Measurements from ENCODE around the gene LCNL1. TPM values are rescaled to one million over a fixed set of nuclear protein-coding genes. Genes with fewer than 3 reads are reported as not detected.

Gene LCNL1
- total and polyA plus RNA-seq, 4 donors = 0.01 to 0.08 TPM; not detected in 2

DNA sequence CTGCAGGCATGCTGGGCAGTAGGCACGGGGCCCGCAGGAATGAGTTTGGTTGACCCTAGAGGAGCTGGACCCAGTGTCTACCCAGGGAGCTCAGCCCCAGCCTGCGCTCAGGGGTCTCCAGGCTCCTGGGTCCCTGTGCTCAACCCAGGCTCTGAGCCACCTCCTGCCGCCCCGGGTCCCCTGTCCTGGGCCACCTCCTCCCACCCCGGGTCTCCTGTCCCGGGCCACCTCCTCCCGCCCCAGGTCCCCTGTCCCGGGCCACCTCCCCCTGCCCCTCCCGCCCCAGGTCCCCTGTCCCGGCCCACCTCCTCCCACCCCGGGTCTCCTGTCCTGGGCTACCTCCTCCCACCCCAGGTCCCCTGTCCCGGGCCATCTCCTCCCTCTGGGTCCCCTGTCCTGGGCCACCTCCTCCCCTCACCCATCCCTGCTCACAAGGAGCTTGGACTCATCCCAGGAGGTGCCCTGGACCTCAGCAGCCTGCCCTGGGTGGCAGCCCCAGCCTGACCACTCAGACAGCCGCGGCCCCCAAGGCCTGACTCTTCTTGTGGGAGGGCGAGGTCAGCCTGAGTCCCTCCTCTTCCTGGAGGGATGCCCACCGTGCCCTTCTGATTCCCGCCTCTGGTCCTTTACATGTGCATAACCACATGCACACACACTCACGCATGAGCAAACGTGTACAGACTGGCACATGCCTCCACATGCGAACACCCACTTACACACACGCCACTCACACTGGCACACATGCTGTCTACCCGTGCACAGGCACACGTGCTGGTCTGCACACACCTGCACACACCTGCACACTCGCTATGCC lies 28.3 kb upstream of the LCNL1 start:
- no peaks in the 10 kb centered on the region for H3K36me3 ChIP-seq (ENCODE audit: control insufficient read depth in 4 of 4, insufficient read depth in 3 of 4, low read depth in 1 of 4, low read length in 3 of 4)
- DNase-seq (ENCODE audit: low spot score) = no peak

DNA sequence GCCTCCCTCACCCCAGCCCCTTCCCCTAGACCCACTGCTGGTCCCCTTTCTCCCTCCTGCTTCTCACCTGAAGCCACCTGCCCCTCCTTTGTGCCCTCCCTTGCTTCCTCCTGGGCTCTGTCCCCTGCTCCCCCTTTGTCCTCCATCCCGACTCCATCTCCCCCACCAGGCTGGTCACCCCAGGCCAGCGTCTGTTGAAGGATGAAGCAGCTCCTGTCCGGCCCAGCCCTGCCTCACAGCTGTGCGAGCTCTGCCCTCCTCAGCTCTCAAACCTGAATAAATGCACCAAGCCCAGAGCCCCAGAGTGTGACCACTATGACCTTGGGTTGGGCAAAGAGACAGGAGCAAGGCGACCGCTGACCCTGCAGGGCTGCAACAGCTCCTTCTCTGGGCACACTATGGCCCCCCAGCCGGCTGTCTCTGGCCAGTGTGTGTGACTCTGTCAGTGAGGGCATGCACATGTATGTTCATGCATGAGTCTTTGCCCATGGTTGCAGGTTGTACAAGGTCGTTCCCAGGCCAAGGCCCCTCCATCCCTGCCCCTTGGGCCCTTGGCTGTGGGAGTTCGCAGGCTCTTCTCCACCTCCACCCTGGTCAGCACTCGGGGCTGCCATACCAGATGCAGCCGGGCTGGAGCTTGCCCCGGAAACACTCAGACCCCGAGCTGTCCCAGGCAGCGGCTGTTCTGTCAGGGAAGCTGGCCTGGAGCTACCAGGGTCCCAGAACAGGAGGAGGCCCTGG lies 27.4 kb upstream of the LCNL1 start:
- no peak overlapping the region for H3K27ac ChIP-seq (ENCODE audit: low read depth in 1 of 2, low read length in 2 of 2)
- H3K4me3 ChIP-seq (ENCODE audit: low read depth in 1 of 3, low read length in 3 of 3) = no peak overlapping the region
- H3K27me3 ChIP-seq (ENCODE audit: control insufficient read depth in 4 of 4, insufficient read depth in 4 of 4, low read length in 3 of 4) = no peaks in the 10 kb centered on the region
- H3K9ac ChIP-seq (ENCODE audit: low read depth in 1 of 2, low read length in 2 of 2) = no peak overlapping the region
- H3K9me3 ChIP-seq (ENCODE audit: control insufficient read depth in 4 of 4, low read length in 3 of 4) = no peaks in the 10 kb centered on the region
- peaks cover 0 to 7% (median 0%) of the 10 kb centered on the region in 4 donors for H3K4me1 ChIP-seq (ENCODE audit: control insufficient read depth in 4 of 4, insufficient read depth in 4 of 4, low read length in 3 of 4)
- WGBS = 92% methylated on average over 14 of the region's 14 CpGs
- no peak for DNase-seq (ENCODE audit: low spot score)
- H3K36me3 ChIP-seq (ENCODE audit: control insufficient read depth in 4 of 4, insufficient read depth in 3 of 4, low read depth in 1 of 4, low read length in 3 of 4) = no peaks in the 10 kb centered on the region
- TF ChIP-seq FOXA2 (IDR thresholded peaks at IDR 0.05) (no peak), FOXA1 (IDR thresholded peaks at IDR 0.05) (no peak), GABPA (IDR thresholded peaks at IDR 0.05 in 1 of 2, conservative IDR thresholded peaks at IDR 0.05 in 1 of 2) (no peak), HNF4G (IDR thresholded peaks at IDR 0.05) (no peak), EGR1 (IDR thresholded peaks at IDR 0.05; ENCODE audit: low read depth in 2 of 2) (no peak), HNF4A (conservative IDR thresholded peaks at IDR 0.05) (no peak), TAF1 (conservative IDR thresholded peaks at IDR 0.05) (no peak), JUND (IDR thresholded peaks at IDR 0.05) (no peak), NR2F2 (IDR thresholded peaks at IDR 0.05) (no peak), RAD21 (IDR thresholded peaks at IDR 0.05) (no peak), RXRA (IDR thresholded peaks at IDR 0.05) (no peak), SP1 (IDR thresholded peaks at IDR 0.05) (no peak)
- TF ChIP-seq, protein P1, sequence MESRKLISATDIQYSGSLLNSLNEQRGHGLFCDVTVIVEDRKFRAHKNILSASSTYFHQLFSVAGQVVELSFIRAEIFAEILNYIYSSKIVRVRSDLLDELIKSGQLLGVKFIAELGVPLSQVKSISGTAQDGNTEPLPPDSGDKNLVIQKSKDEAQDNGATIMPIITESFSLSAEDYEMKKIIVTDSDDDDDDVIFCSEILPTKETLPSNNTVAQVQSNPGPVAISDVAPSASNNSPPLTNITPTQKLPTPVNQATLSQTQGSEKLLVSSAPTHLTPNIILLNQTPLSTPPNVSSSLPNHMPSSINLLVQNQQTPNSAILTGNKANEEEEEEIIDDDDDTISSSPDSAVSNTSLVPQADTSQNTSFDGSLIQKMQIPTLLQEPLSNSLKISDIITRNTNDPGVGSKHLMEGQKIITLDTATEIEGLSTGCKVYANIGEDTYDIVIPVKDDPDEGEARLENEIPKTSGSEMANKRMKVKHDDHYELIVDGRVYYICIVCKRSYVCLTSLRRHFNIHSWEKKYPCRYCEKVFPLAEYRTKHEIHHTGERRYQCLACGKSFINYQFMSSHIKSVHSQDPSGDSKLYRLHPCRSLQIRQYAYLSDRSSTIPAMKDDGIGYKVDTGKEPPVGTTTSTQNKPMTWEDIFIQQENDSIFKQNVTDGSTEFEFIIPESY (IDR thresholded peaks at IDR 0.05) = no peak
- TF ChIP-seq, protein P2, sequence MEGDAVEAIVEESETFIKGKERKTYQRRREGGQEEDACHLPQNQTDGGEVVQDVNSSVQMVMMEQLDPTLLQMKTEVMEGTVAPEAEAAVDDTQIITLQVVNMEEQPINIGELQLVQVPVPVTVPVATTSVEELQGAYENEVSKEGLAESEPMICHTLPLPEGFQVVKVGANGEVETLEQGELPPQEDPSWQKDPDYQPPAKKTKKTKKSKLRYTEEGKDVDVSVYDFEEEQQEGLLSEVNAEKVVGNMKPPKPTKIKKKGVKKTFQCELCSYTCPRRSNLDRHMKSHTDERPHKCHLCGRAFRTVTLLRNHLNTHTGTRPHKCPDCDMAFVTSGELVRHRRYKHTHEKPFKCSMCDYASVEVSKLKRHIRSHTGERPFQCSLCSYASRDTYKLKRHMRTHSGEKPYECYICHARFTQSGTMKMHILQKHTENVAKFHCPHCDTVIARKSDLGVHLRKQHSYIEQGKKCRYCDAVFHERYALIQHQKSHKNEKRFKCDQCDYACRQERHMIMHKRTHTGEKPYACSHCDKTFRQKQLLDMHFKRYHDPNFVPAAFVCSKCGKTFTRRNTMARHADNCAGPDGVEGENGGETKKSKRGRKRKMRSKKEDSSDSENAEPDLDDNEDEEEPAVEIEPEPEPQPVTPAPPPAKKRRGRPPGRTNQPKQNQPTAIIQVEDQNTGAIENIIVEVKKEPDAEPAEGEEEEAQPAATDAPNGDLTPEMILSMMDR (IDR thresholded peaks at IDR 0.05; ENCODE audit: low read depth, low read length, missing input control) = no peak
- TF ChIP-seq, protein P3, sequence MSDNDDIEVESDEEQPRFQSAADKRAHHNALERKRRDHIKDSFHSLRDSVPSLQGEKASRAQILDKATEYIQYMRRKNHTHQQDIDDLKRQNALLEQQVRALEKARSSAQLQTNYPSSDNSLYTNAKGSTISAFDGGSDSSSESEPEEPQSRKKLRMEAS (IDR thresholded peaks at IDR 0.05) = no peak
- TF ChIP-seq, protein P4, sequence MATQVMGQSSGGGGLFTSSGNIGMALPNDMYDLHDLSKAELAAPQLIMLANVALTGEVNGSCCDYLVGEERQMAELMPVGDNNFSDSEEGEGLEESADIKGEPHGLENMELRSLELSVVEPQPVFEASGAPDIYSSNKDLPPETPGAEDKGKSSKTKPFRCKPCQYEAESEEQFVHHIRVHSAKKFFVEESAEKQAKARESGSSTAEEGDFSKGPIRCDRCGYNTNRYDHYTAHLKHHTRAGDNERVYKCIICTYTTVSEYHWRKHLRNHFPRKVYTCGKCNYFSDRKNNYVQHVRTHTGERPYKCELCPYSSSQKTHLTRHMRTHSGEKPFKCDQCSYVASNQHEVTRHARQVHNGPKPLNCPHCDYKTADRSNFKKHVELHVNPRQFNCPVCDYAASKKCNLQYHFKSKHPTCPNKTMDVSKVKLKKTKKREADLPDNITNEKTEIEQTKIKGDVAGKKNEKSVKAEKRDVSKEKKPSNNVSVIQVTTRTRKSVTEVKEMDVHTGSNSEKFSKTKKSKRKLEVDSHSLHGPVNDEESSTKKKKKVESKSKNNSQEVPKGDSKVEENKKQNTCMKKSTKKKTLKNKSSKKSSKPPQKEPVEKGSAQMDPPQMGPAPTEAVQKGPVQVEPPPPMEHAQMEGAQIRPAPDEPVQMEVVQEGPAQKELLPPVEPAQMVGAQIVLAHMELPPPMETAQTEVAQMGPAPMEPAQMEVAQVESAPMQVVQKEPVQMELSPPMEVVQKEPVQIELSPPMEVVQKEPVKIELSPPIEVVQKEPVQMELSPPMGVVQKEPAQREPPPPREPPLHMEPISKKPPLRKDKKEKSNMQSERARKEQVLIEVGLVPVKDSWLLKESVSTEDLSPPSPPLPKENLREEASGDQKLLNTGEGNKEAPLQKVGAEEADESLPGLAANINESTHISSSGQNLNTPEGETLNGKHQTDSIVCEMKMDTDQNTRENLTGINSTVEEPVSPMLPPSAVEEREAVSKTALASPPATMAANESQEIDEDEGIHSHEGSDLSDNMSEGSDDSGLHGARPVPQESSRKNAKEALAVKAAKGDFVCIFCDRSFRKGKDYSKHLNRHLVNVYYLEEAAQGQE (IDR thresholded peaks at IDR 0.05) = no peak

More for the DNA sequence above, 28.3 kb upstream of the LCNL1 start:
- Histone ChIP-seq H3K27ac (ENCODE audit: low read depth in 1 of 2, low read length in 2 of 2) (no peak overlapping the region), H3K4me1 (ENCODE audit: control insufficient read depth in 4 of 4, insufficient read depth in 4 of 4, low read length in 3 of 4) (peaks cover 0 to 10% (median under 1%) of the 10 kb centered on the region in 4 donors), H3K9ac (ENCODE audit: low read depth in 1 of 2, low read length in 2 of 2) (no peak overlapping the region), H3K4me3 (ENCODE audit: low read depth in 1 of 3, low read length in 3 of 3) (no peak overlapping the region), H3K9me3 (ENCODE audit: control insufficient read depth in 4 of 4, low read length in 3 of 4) (no peaks in the 10 kb centered on the region), H3K27me3 (ENCODE audit: control insufficient read depth in 4 of 4, insufficient read depth in 4 of 4, low read length in 3 of 4) (no peaks in the 10 kb centered on the region)
- TF ChIP-seq FOXA1 (IDR thresholded peaks at IDR 0.05) (no peak), HNF4G (IDR thresholded peaks at IDR 0.05) (no peak), TAF1 (conservative IDR thresholded peaks at IDR 0.05) (no peak), RAD21 (IDR thresholded peaks at IDR 0.05) (no peak), SP1 (IDR thresholded peaks at IDR 0.05) (no peak), EGR1 (IDR thresholded peaks at IDR 0.05; ENCODE audit: low read depth in 2 of 2) (no peak), NR2F2 (IDR thresholded peaks at IDR 0.05) (no peak), JUND (IDR thresholded peaks at IDR 0.05) (no peak), GABPA (IDR thresholded peaks at IDR 0.05 in 1 of 2, conservative IDR thresholded peaks at IDR 0.05 in 1 of 2) (no peak), FOXA2 (IDR thresholded peaks at IDR 0.05) (no peak)
- TF ChIP-seq, protein P3 (IDR thresholded peaks at IDR 0.05) = no peak
- TF ChIP-seq, protein P2 (IDR thresholded peaks at IDR 0.05; ENCODE audit: low read depth, low read length, missing input control) = no peak
- WGBS = 95% methylated on average over 25 of the region's 25 CpGs
